AG09319 (cell line): ENCODE measurements around the gene C17orf78.
"Not testable (repeated sequence)": the region's sequence is repeated elsewhere in the genome, so short reads cannot be mapped to it uniquely, and the experiment has no call there.

Experiments used
- DNase-seq: peaks from one replicate; pipeline ENCODE4 v3.0.0-alpha.2; 2010; ENCODE audit warnings: low read depth; ENCODE audit errors: extremely low read depth
- CTCF ChIP-seq: IDR thresholded peaks from 2 replicates; pipeline ENCODE4 v1.5.1; 2011; ENCODE audit warnings: low read depth, mild to moderate bottlenecking, inconsistent platforms, low read length, moderate library complexity

The C17orf78 gene

GRCh38 chr17:37391146-37391545 lies 15.4 kb downstream of the C17orf78 start:
- DNase-seq, result no peak
- TF ChIP-seq CTCF, result no peak

- DNase-seq, result no peak
- no peak for TF ChIP-seq CTCF
Observed at GRCh38 chr17:37392024-37392590, 16.3 kb downstream of the C17orf78 start.

GRCh38 chr17:37393352-37393751 lies 17.6 kb downstream of the C17orf78 start:
- no peak for DNase-seq
- no peak for TF ChIP-seq CTCF

GRCh38 chr17:37399265-37399803 lies 23.5 kb downstream of the C17orf78 start:
- TF ChIP-seq CTCF, result no peak
- DNase-seq, result no peak

- no peak for DNase-seq
- TF ChIP-seq CTCF, result no peak
Observed at GRCh38 chr17:37400505-37400904, 24.7 kb downstream of the C17orf78 start.

- not testable (repeated sequence) for DNase-seq
Observed at GRCh38 chr17:37405522-37405921, 29.7 kb downstream of the C17orf78 start.

GRCh38 chr17:37405955-37406634 lies 30.3 kb downstream of the C17orf78 start:
- TF ChIP-seq CTCF, result no peak
- DNase-seq, result no peak
